GM18870 (cell line): ENCODE results near the gene CCT7.

Experiments used
- ATAC-seq: cut with Tn5 transposase; IDR thresholded peaks from one replicate; pipeline ENCODE4 v1.9.1; 2021; ENCODE audit warnings: moderate library complexity; ENCODE audit not compliant: unreplicated experiment

The CCT7 gene

GRCh38 chr2:73225513-73226360, 8.4 kb upstream of the CCT7 start:
- no peak for ATAC-seq

- no peak for ATAC-seq
Measured at GRCh38 chr2:73227086-73227485, 7.0 kb upstream of the CCT7 start.

GRCh38 chr2:73228631-73229030, 5.5 kb upstream of the CCT7 start:
- no peak for ATAC-seq

GRCh38 chr2:73232403-73233153, 1.5 kb upstream of the CCT7 start:
- no peak for ATAC-seq

- ATAC-seq: peak; percentile 93
Measured at GRCh38 chr2:73233154-73233931, 765 bp upstream of the CCT7 start, which contains the start of gene PRADC1. PRADC1 (minus strand) TSS chr2:73233239; CDS start chr2:73233160, 79 bp downstream.

GRCh38 chr2:73235315-73236028, 1.4 kb downstream of the CCT7 start:
- ATAC-seq: no peak

- ATAC-seq: no peak
Measured at GRCh38 chr2:73237168-73237567, 3.1 kb downstream of the CCT7 start.

GRCh38 chr2:73238149-73238548, 4.0 kb downstream of the CCT7 start:
- no peak for ATAC-seq

GRCh38 chr2:73238976-73239375, 4.9 kb downstream of the CCT7 start:
- ATAC-seq: no peak

- no peak for ATAC-seq
Measured at GRCh38 chr2:73239776-73240175, 5.7 kb downstream of the CCT7 start.

GRCh38 chr2:73243884-73244570, 9.9 kb downstream of the CCT7 start:
- no peak for ATAC-seq

GRCh38 chr2:73244580-73244979, 10.5 kb downstream of the CCT7 start:
- no peak for ATAC-seq

- ATAC-seq: no peak
Measured at GRCh38 chr2:73246850-73247249, 12.7 kb downstream of the CCT7 start.

GRCh38 chr2:73249636-73250035, 15.5 kb downstream of the CCT7 start:
- ATAC-seq: no peak

- no peak for ATAC-seq
Measured at GRCh38 chr2:73250872-73251846, 17.1 kb downstream of the CCT7 start.

- ATAC-seq: no peak
Measured at GRCh38 chr2:73252238-73253027, 18.3 kb downstream of the CCT7 start.

- ATAC-seq: no peak
Measured at GRCh38 chr2:73253400-73253799, 19.3 kb downstream of the CCT7 start.

GRCh38 chr2:73253901-73254300, 19.8 kb downstream of the CCT7 start:
- no peak for ATAC-seq
